SKM-1 (cell line): Measurements from ENCODE around the gene MTMR2.

Source experiments
- DNase-seq: peaks from one replicate; lab custom pipeline; 2025; ENCODE audit not compliant: unreplicated experiment; lab: John Stamatoyannopoulos, UW

The MTMR2 gene

GRCh38 chr11:95923728-95924413, at the start of gene MTMR2:
MTMR2 (minus strand) TSS chr11:95924107; CDS start chr11:95923954, 153 bp downstream.
- no peak for DNase-seq

GRCh38 chr11:95972060-95972459, 48.2 kb upstream of the MTMR2 start:
- DNase-seq, result no peak

- DNase-seq, result no peak
These were observed 44.7 kb upstream of the MTMR2 start for GRCh38 chr11:95968585-95968984.

GRCh38 chr11:95964281-95964680, 40.4 kb upstream of the MTMR2 start:
- DNase-seq, result no peak

GRCh38 chr11:95961758-95962157, 37.9 kb upstream of the MTMR2 start:
- no peak for DNase-seq

- DNase-seq, result no peak
These were observed 27.0 kb upstream of the MTMR2 start for GRCh38 chr11:95950905-95951304.

GRCh38 chr11:95948637-95949036, 24.7 kb upstream of the MTMR2 start:
- no peak for DNase-seq

- DNase-seq, result no peak
These were observed 20.7 kb upstream of the MTMR2 start for GRCh38 chr11:95944623-95945022.

- DNase-seq, result no peak
These were observed 19.6 kb upstream of the MTMR2 start for GRCh38 chr11:95943546-95943945.

- no peak for DNase-seq
These were observed 15.2 kb upstream of the MTMR2 start for GRCh38 chr11:95939091-95939490.

GRCh38 chr11:95937358-95937757, 13.5 kb upstream of the MTMR2 start:
- DNase-seq, result no peak

GRCh38 chr11:95933594-95933993, 9.7 kb upstream of the MTMR2 start:
- DNase-seq, result no peak

- DNase-seq, result no peak
These were observed 8.0 kb upstream of the MTMR2 start for GRCh38 chr11:95931916-95932315.

- DNase-seq, result no peak
These were observed 7.0 kb upstream of the MTMR2 start for GRCh38 chr11:95930948-95931347.

GRCh38 chr11:95926726-95927125, 2.8 kb upstream of the MTMR2 start:
- DNase-seq, result no peak

- no peak for DNase-seq
These were observed 1.1 kb upstream of the MTMR2 start for GRCh38 chr11:95925011-95925410.

- DNase-seq, result no peak
These were observed 480 bp upstream of the MTMR2 start for GRCh38 chr11:95924414-95924760.

- no peak for DNase-seq
These were observed 524 bp downstream of the MTMR2 start for GRCh38 chr11:95923439-95923727.

- no peak for DNase-seq
These were observed 1.1 kb downstream of the MTMR2 start for GRCh38 chr11:95922536-95923438.

GRCh38 chr11:95922099-95922498, 1.8 kb downstream of the MTMR2 start:
- DNase-seq, result peak; percentile 24

GRCh38 chr11:95920460-95921105, 3.3 kb downstream of the MTMR2 start:
- DNase-seq, result no peak

- no peak for DNase-seq
These were observed 4.4 kb downstream of the MTMR2 start for GRCh38 chr11:95919514-95919913.
